ENCODE data around the gene STAB1. TPM values are rescaled to one million over a fixed set of nuclear protein-coding genes. Genes with fewer than 3 reads are reported as not detected.

Gene STAB1
- polyA plus RNA-seq, 1 donor (not counting 4 experiments of a cell fraction or from before 2014, with no cell fraction given) = not detected

GRCh38 chr3:52450489-52451236, 44.5 kb upstream of the STAB1 start:
- DNase-seq (ENCODE audit: low read depth, low spot score) (no peak), FAIRE-seq (no peak)
- Histone ChIP-seq H3K4me2 (ENCODE audit: control insufficient read depth, extremely low read depth, insufficient read depth, low read depth, low read length) (no peak overlapping the region), H3K9me1 (ENCODE audit: control insufficient read depth, extremely low read depth, insufficient read depth, low read length) (no peaks in the 10 kb centered on the region), H3K4me1 (ENCODE audit: control insufficient read depth, extremely low read depth, insufficient read depth, low read length) (peaks cover 16% of the 10 kb centered on the region), H3K9ac (ENCODE audit: control insufficient read depth, extremely low read depth, insufficient read depth, low read length) (no peak overlapping the region), H3K36me3 (ENCODE audit: control insufficient read depth in 2 of 2, extremely low read depth in 1 of 2, insufficient read depth in 2 of 2, low read length in 2 of 2) (no peaks in the 10 kb centered on the region), H3K9me3 (ENCODE audit: control insufficient read depth, low read depth, low read length) (no peaks in the 10 kb centered on the region), H4K20me1 (ENCODE audit: control insufficient read depth, extremely low read depth, insufficient read depth, low read length) (no peaks in the 10 kb centered on the region), H3K27ac (ENCODE audit: control insufficient read depth, insufficient read depth, low read length) (no peak overlapping the region), H3K4me3 (ENCODE audit: control insufficient read depth in 2 of 3, extremely low read depth in 1 of 3, insufficient read depth in 2 of 3, low read depth in 1 of 3, low read length in 3 of 3) (no peak overlapping the region), H3K27me3 (ENCODE audit: control insufficient read depth, extremely low read depth, insufficient read depth, low read length) (no peaks in the 10 kb centered on the region), H3K79me2 (ENCODE audit: control insufficient read depth, insufficient read depth, low read length) (peaks cover 6% of the 10 kb centered on the region), H2AFZ (ENCODE audit: control insufficient read depth, low read length) (no peak overlapping the region)
- dilution Hi-C loops (cut with MboI; ENCODE audit: extremely low pct_ligation_motif_present, low sequenced_read_pairs) = no loop called here
- TF ChIP-seq CTCF (optimal IDR thresholded peaks at IDR 0.05 in 1 of 3, IDR thresholded peaks at IDR 0.05 in 1 of 3, conservative IDR thresholded peaks at IDR 0.05 in 1 of 3; ENCODE audit: extremely low read depth in 1 of 3, insufficient read depth in 2 of 3, low read length in 3 of 3) (no peak), EZH2 (IDR thresholded peaks at IDR 0.05; ENCODE audit: low read length) (no peak)

DNA sequence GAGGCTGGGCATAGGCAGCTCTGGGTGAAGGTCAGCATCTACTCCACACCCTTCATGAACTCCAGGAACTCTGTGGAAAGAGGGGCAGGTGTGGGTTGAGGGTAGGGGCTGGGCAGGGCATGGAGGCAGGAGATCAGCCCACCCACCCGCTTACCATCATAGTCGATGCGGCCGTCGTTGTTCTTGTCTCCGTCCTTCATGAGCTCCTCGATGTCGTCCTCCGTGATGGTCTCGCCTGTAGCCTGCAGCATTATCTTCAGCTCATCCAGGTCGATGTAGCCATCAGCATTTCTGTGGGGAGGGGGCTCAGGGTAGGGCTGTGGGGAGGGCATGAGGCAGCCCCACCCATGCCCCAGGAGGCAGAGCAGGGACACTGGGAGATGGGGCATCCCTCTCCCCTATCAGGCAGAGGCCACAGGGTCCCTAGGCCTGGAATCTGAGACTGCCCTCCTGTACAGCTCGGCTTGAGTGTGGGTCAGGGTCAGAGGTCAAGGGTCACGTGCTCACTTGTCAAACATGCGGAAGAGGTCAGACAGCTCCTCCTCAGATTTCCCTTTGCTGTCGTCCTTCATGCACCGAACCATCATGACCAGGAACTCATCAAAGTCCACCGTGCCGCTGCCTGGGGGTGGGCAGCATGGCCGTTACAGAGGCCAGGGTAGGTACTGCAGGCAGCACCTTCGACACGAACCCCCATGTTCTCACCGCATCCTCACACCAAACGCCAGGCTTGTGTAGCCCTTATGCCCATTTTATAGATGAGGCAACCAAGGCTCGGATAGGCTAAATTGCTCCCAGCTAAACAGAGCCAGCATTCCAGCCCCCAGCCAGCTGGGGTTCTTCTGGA, 43.7 kb upstream of the STAB1 start:
- Histone ChIP-seq H3K9me1 (ENCODE audit: control insufficient read depth, extremely low read depth, insufficient read depth, low read length) (no peaks in the 10 kb centered on the region), H3K9me3 (ENCODE audit: control insufficient read depth, low read depth, low read length) (no peaks in the 10 kb centered on the region), H3K36me3 (ENCODE audit: control insufficient read depth in 2 of 2, extremely low read depth in 1 of 2, insufficient read depth in 2 of 2, low read length in 2 of 2) (no peaks in the 10 kb centered on the region), H3K4me1 (ENCODE audit: control insufficient read depth, extremely low read depth, insufficient read depth, low read length) (peaks cover 17% of the 10 kb centered on the region), H3K27me3 (ENCODE audit: control insufficient read depth, extremely low read depth, insufficient read depth, low read length) (no peaks in the 10 kb centered on the region), H3K9ac (ENCODE audit: control insufficient read depth, extremely low read depth, insufficient read depth, low read length) (no peak overlapping the region), H2AFZ (ENCODE audit: control insufficient read depth, low read length) (no peak overlapping the region), H4K20me1 (ENCODE audit: control insufficient read depth, extremely low read depth, insufficient read depth, low read length) (no peaks in the 10 kb centered on the region), H3K79me2 (ENCODE audit: control insufficient read depth, insufficient read depth, low read length) (peaks cover 14% of the 10 kb centered on the region), H3K4me3 (ENCODE audit: control insufficient read depth in 2 of 3, extremely low read depth in 1 of 3, insufficient read depth in 2 of 3, low read depth in 1 of 3, low read length in 3 of 3) (no peak overlapping the region), H3K4me2 (ENCODE audit: control insufficient read depth, extremely low read depth, insufficient read depth, low read depth, low read length) (no peak overlapping the region), H3K27ac (ENCODE audit: control insufficient read depth, insufficient read depth, low read length) (no peak overlapping the region)
- dilution Hi-C loops (cut with MboI; ENCODE audit: extremely low pct_ligation_motif_present, low sequenced_read_pairs) = no loop called here
- DNase-seq (ENCODE audit: low read depth, low spot score) = no peak
- FAIRE-seq = no peak
- no peak for TF ChIP-seq CTCF (optimal IDR thresholded peaks at IDR 0.05 in 1 of 3, IDR thresholded peaks at IDR 0.05 in 1 of 3, conservative IDR thresholded peaks at IDR 0.05 in 1 of 3; ENCODE audit: extremely low read depth in 1 of 3, insufficient read depth in 2 of 3, low read length in 3 of 3)
- no peak for TF ChIP-seq EZH2 (IDR thresholded peaks at IDR 0.05; ENCODE audit: low read length)
